ACHN (cell line): ENCODE measurements around the gene ACACA.
"Not testable (repeated sequence)": the region's sequence is repeated elsewhere in the genome, so short reads cannot be mapped to it uniquely, and the experiment has no call there.

ENCODE experiments used
- DNase-seq: peaks from one replicate; pipeline ENCODE4 v3.0.0-alpha.2; 2015
- in situ Hi-C: cut with HindIII; loops from 2 replicates; pipeline ENCODE4 v1.10.0; 2017; ENCODE audit warnings: low sequenced_read_pairs, low pct_ligation_motif_present, low pct_unique_long_range_greater_than_20kb

ACACA gene

GRCh38 chr17:37405522-37405921 is 1.1 kb downstream of the ACACA start:
- in situ Hi-C loops, DNase-seq: not testable (repeated sequence)

- DNase-seq: no peak
- in situ Hi-C loops: no loop called here
Measured at GRCh38 chr17:37400505-37400904, 6.1 kb downstream of the ACACA start.

- in situ Hi-C loops: no loop called here
- no peak for DNase-seq
Measured at GRCh38 chr17:37399265-37399803, 7.3 kb downstream of the ACACA start.

DNA sequence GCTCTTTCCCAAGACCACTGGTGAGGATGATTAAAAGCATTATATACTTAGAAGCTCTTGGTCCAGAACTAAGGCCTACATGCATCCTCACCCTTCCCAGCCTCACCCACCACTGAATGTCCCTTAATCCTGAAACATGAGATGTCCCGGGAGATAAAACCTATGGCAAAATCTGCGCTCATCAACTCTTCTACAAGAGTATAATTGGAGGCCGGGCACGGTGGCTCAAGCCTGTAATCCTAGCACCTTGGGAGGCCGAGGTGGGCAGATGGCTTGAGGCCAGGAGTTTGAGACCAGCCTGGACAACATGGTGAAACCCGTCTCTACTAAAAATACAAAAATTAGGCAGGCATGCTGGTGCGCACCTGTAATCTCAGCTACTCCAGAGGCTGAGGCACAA is 13.3 kb downstream of the ACACA start:
- in situ Hi-C loops: no loop called here
- no peak for DNase-seq

GRCh38 chr17:37392024-37392590 is 14.5 kb downstream of the ACACA start:
- peak; percentile 91 for DNase-seq
- in situ Hi-C loops: no loop called here

GRCh38 chr17:37391146-37391545 is 15.5 kb downstream of the ACACA start:
- no peak for DNase-seq
- in situ Hi-C loops: no loop called here

DNA sequence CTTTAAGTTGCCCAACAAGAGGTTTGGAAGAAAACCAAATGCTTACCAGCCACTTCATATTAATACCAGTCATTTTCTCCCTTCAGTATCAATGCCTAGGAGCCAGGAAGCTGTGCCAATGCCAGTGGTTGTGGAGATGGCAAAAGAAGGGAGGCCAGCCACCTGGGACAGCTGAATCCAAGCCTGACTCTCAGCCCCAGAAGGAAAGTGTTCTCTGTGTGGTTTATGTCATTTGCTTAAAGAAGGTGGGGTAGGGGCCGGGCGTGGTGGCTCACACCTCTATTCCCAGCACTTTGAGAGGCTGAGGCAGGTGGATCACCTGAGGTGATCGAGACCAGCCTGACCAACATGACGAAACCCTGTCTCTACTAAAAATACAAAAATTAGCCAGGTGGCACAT is 17.5 kb downstream of the ACACA start:
- no peak for DNase-seq
- in situ Hi-C loops: no loop called here

GRCh38 chr17:37388266-37388665 is 18.4 kb downstream of the ACACA start:
- in situ Hi-C loops: no loop called here
- peak; percentile 32 for DNase-seq

- no peak for DNase-seq
- in situ Hi-C loops: no loop called here
Measured at GRCh38 chr17:37386462-37386861, 20.2 kb downstream of the ACACA start.

DNA sequence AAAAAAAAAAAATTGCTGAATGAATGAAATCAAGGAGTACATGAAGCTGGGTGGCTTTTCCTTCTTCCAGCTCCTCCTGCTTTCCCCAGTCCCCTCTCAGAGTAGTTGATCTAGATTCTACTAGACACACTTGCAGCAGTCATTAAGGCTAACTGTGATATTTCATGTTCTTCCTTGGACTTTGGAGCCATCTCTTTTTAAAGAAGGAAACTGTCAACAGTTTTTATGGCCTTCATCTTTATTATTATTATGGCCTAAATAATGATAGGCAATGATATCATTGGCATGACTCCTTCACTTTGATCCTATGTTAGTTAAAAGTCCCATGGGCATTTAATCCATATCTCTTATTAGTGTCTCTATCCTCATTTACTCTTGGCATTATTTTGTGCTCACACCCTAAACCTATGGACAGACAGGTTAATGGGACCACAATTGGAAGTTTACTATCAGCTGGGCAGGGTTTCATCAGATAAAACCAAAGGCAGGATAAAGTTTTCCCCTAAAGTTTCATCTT is 21.1 kb downstream of the ACACA start:
- no peak for DNase-seq
- in situ Hi-C loops: no loop called here

DNA sequence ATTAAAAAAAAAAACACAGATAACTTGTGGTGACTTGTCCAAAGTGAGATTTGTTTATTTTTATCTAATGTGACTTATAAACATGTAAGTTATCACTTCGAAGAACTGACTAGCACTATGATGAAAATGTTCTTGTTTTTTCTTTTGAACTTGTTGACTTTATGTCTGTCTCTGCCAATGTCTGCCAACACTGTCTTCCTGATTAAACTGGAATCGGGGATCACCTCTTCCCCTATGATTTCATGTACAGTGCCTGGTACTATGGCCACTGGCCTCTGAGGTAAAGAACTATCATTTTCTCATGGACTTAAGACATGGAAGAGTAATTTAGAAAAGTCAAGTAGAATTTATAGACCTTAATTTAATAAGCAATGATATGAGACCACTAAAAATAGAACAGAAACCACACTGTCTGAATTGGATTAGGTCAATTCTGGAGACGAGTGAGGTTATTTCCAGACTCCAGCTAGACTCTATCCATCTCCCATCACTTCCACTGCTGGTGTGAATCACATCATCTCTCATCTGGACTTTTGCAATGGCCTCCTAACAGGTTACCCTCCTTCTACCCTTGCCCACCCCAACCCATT is 22.0 kb downstream of the ACACA start:
- in situ Hi-C loops: no loop called here
- no peak for DNase-seq

GRCh38 chr17:37382056-37382455 is 24.6 kb downstream of the ACACA start:
- DNase-seq: no peak
- in situ Hi-C loops: no loop called here

DNA sequence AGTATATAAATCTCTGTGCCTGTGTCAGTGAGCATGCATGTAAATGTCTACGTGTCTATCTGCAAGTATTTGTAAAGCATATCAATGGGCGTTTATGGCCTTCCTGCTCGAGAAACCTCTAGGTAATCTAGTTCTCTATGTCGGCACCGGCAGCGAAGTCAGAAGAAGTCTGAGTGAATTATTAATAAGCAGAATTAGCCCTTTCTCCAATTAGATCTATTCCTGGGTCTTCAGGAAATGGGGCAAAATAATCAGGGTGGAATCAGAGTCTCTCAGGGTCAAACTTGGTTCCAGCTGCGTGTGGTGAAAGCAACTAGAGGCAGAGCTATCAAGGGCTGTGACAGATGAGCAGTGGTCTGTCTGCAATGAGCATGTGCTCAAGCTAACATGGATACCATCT is 30.9 kb downstream of the ACACA start, which contains the start of gene C17orf78:
TSS of gene C17orf78 (plus strand) at position 280 of the 400 bp plus-strand sequence. CDS start at position 388, 108 bp downstream.
- DNase-seq: no peak
- in situ Hi-C loops: no loop called here

DNA sequence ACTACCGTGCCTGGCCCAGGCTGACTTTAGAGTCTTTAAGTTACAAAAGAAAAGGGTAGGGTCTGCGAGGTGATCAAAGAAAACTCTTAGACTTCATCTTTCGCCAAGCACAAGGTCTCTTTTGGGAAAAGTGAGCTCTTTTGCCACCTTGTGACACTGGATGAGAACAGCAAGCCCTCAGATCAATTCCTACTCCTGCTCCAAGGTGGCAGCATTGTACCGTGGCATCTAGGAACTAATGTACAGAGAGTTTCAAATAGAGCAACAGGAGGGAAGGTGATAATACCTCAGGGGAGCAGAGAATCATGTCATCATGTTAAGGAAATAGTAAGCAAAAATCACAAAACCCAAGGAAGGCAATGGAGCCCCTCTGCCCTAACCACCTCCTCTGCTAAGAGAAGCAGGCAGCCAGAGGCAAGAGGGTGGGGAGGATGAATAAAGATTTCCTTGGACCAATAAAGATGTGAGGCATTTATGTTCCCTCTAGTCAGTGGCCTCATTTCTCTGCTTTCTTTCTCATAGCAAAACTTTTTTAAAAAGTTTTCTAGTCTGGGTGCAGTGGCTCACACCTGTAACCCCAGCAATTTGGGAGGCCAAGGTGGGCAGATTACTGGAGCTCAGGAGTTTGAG is 33.0 kb downstream of the ACACA start:
- in situ Hi-C loops: no loop called here
- peak; percentile 90 for DNase-seq

- DNase-seq: no peak
- in situ Hi-C loops: no loop called here
Measured at GRCh38 chr17:37368577-37368976, 38.1 kb downstream of the ACACA start.

DNA sequence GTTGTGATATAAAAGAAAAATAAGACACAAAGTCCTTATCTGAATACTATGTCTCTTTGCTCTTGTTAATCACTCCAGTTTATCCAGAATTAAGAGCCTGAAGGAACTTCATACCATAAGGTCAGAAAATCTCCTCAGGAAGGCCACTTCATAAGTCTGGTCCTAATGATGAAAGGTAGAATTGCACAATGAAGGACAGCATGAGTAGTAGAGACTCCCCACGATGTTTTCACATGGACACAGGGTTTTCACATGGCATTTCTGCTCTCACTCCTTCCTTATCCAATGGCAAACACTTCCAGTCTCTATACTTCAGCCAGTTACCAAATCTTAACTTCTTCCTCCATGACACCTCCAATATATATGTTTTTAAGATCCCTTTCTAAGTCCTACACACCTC is 41.0 kb downstream of the ACACA start:
- in situ Hi-C loops: no loop called here
- no peak for DNase-seq

GRCh38 chr17:37361543-37361942 is 45.1 kb downstream of the ACACA start:
- DNase-seq: no peak
- in situ Hi-C loops: no loop called here

DNA sequence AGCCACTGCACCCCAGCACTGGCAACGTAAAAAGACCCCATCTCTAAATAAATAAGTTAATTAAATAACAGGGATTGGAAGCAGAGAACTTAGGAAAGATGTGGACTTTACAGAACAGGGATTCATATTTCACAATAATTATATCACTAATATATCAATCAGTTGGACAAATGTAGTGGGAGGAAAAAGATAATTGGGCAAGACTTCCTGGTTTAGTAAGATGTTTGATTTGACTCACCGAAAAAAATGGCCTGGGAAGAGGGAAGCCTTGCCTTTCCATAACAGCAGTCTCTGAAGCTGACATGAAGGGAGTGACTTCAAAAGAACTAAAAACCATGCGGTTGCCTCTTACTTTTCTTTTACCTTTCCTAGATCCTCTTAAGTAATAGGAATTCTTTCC is 46.0 kb downstream of the ACACA start:
- in situ Hi-C loops: no loop called here
- no peak for DNase-seq

GRCh38 chr17:37359682-37360188 is 46.9 kb downstream of the ACACA start:
- peak; percentile 45 for DNase-seq
- in situ Hi-C loops: no loop called here
